Thymus (tissue), 11 donors: ENCODE results near the gene TRIM28. TPM values are rescaled to one million over a fixed set of nuclear protein-coding genes. Genes with fewer than 3 reads are reported as not detected.

Source experiments
- DNase-seq, 9 donors: peaks; one replicate each; pipeline ENCODE4 v3.0.0-alpha.2; 2013; ENCODE audit warnings: low spot score in 9 of 9, low read depth in 6 of 9, missing footprints in 1 of 9
- H3K27ac ChIP-seq, 2 donors: one replicate each; pipeline ENCODE4 v1.5.1; 2013; ENCODE audit warnings: control low read depth in 1 of 2, low read depth in 1 of 2, low read length in 1 of 2, mild to moderate bottlenecking in 1 of 2, moderate library complexity in 1 of 2
- H3K27me3 ChIP-seq, 2 donors: one replicate each; pipeline ENCODE4 v1.5.1; 2013; ENCODE audit warnings: low read length in 1 of 2; ENCODE audit not compliant: control insufficient read depth in 2 of 2, insufficient read depth in 1 of 2
- H3K36me3 ChIP-seq, 2 donors: one replicate each; pipeline ENCODE4 v1.5.1; 2013; ENCODE audit warnings: low read length in 1 of 2, mild to moderate bottlenecking in 1 of 2, moderate library complexity in 1 of 2; ENCODE audit not compliant: control insufficient read depth in 2 of 2, insufficient read depth in 2 of 2
- H3K4me1 ChIP-seq, 2 donors: one replicate each; pipeline ENCODE4 v1.5.1; 2013; ENCODE audit warnings: low read length in 2 of 2; ENCODE audit not compliant: control insufficient read depth in 2 of 2, insufficient read depth in 2 of 2
- H3K4me3 ChIP-seq, 2 donors: one replicate each; pipeline ENCODE4 v1.5.1; 2013; ENCODE audit warnings: low read length in 2 of 2, control low read depth in 1 of 2, mild to moderate bottlenecking in 1 of 2
- H3K9me3 ChIP-seq, 2 donors: one replicate each; pipeline ENCODE4 v1.5.1; 2013; ENCODE audit warnings: low read length in 1 of 2, mild to moderate bottlenecking in 1 of 2; ENCODE audit not compliant: control insufficient read depth in 2 of 2, insufficient read depth in 1 of 2
- WGBS: extraction: QIAGEN DNeasy Blood & Tissue Kit; methylation state at CpG from one replicate; pipeline ENCODE4 v1.1.7; 2013; 5-methylcytosine and 5-hydroxymethylcytosine counted together
- polyA plus RNA-seq: library from polyadenylated mRNA; stranded (reverse); fragments of 200-250 nt; gene quantifications from one replicate; pipeline ENCODE4 v1.2.3, GENCODE V29; 2013
- total RNA-seq: library from RNA; stranded (reverse); fragments of 120-200 nt; gene quantifications from one replicate; pipeline ENCODE4 v1.2.4, GENCODE V29; 2013
- donor health status: healthy.

The TRIM28 gene
- total and polyA plus RNA-seq, 2 donors, result 220 to 333 TPM

DNA sequence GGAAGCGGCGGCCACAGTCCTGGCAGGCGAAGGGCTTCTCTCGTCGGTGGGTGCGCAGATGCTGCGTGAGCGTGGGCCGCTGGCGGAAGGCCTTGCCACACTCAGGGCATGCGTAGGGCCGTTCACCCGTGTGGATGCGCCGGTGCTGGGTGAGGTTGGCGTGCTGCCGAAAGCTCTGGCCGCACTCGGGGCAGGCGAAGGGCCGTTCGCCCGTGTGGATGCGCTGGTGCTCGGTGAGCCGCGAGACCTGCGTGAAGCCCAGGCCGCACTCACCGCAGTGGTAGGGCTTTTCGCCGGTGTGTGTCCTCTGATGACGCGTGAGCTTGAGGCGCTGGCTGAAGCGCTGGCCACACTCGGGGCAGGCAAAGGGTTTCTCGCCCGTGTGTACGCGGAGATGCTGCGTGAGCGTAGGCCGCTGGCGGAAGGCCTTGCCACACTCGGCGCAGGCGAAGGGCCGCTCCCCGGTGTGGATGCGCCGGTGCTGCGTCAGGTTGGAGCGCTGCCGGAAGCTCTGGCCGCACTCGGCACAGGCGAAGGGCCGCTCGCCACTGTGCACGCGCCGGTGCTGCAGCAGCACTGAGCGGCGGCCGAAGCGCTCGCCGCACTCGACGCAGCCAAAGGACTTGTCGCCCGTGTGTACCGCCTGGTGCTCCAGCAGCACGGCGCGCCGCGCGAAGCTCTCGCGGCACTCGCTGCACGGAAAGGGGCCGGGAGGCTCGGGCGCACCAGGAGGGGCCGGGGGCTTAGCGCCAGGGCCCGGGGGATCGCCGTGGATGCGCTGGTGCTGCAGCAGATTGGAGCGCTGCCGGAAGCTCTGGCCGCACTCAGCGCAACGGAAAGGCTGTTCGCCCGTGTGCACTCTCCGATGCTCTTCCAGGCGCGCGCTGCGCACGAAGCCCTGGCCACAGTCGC is 18.5 kb downstream of the TRIM28 start:
- Histone ChIP-seq H3K4me3 (peak overlapping the region; percentile 20 to 49), H3K4me1 (peaks cover 26 to 40% of the 10 kb centered on the region in 2 donors), H3K36me3 (peaks cover 4 to 10% of the 10 kb centered on the region in 2 donors), H3K27me3 (peaks cover 21 to 37% of the 10 kb centered on the region in 2 donors), H3K9me3 (no peaks in the 10 kb centered on the region), H3K27ac (peak overlapping the region in 1 of 2 donors; percentile 43)
- peak in 1 of 9 donors; percentile 62 for DNase-seq
- WGBS, result 15% methylated on average over 107 of the region's 107 CpGs

DNA sequence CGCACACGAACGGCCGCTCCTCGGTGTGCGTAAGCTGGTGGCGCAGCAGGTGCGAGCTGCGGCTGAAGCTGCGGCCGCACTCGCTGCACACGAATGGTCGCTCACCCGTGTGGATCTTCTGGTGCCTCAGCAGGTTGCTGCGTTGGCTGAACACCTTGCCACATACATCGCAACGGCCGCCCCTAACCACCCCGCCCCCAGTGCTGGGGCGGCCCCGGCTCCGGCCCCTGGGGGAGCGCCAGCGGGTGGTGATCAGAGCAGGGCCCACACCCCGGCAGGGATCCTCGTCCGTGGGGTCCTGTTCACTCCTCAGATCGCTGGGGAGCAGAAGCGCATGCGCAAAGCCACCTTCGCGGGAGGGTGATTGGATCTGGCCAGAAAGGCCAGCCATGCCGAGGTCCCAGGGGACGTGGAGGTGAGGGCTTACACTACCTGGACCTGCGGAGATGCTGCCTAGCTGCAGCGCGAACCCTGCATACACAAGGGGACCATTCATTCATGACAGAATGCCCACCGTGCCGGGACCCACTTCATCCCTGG is 19.2 kb downstream of the TRIM28 start:
- no peak for DNase-seq
- Histone ChIP-seq H3K27me3 (peaks cover 21 to 37% of the 10 kb centered on the region in 2 donors), H3K36me3 (peaks cover 7 to 12% of the 10 kb centered on the region in 2 donors), H3K27ac (no peak overlapping the region), H3K4me1 (peaks cover 22 to 33% of the 10 kb centered on the region in 2 donors), H3K9me3 (no peaks in the 10 kb centered on the region), H3K4me3 (peak overlapping the region; percentile 20 to 49)
- 10% methylated on average over 40 of the region's 40 CpGs for WGBS

DNA sequence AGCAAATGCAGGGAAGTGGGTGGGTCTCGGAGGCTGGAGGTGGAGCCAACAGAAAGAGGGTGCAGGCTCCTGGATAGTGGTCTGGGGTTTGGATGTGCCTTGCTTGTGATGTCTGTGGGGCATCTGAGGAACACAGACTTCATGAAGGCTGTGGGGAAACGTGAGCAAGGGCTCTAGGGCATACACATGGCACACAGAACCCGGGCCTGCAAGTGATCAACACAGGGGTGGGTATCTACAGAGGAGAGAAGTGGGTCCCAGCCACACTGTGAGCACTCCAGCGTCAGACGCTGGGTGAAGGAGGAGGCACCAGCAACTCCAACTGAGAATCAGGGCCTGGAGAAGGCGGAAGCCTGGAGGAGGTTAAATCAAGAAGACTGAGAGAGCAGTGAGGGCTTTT is 20.0 kb downstream of the TRIM28 start:
- Histone ChIP-seq H3K36me3 (peaks cover 7 to 14% of the 10 kb centered on the region in 2 donors), H3K9me3 (no peaks in the 10 kb centered on the region), H3K27ac (no peak overlapping the region), H3K4me3 (no peak overlapping the region), H3K27me3 (peaks cover 21 to 37% of the 10 kb centered on the region in 2 donors), H3K4me1 (peaks cover 22 to 33% of the 10 kb centered on the region in 2 donors)
- 89% methylated on average over 6 of the region's 6 CpGs for WGBS
- no peak for DNase-seq

DNA sequence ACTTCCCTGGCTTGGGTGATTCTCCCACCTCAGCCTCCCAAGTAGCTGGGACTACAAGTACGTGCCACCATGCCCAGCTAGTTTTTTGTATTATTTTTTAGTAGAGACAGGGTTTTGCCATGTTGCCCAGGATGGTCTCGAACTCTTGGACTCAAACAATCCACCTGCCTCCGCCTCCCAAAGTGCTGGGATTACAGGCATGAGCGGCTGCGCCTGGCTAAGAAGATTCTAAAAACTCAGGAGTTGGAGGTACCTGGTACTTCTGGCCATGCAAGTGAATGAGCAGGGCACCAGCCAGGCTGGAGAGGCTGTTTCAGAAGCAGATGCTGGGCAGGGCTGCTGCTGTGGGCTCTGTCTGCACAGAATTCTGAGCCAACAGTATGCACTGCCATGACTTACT is 23.1 kb downstream of the TRIM28 start:
- DNase-seq, result no peak
- Histone ChIP-seq H3K27ac (no peak overlapping the region), H3K4me1 (peaks cover 15 to 20% of the 10 kb centered on the region in 2 donors), H3K36me3 (peaks cover 23 to 39% of the 10 kb centered on the region in 2 donors), H3K9me3 (no peaks in the 10 kb centered on the region), H3K27me3 (peaks cover 18 to 21% of the 10 kb centered on the region in 2 donors), H3K4me3 (no peak overlapping the region)
- WGBS, result over 99% methylated on average over 5 of the region's 5 CpGs

DNA sequence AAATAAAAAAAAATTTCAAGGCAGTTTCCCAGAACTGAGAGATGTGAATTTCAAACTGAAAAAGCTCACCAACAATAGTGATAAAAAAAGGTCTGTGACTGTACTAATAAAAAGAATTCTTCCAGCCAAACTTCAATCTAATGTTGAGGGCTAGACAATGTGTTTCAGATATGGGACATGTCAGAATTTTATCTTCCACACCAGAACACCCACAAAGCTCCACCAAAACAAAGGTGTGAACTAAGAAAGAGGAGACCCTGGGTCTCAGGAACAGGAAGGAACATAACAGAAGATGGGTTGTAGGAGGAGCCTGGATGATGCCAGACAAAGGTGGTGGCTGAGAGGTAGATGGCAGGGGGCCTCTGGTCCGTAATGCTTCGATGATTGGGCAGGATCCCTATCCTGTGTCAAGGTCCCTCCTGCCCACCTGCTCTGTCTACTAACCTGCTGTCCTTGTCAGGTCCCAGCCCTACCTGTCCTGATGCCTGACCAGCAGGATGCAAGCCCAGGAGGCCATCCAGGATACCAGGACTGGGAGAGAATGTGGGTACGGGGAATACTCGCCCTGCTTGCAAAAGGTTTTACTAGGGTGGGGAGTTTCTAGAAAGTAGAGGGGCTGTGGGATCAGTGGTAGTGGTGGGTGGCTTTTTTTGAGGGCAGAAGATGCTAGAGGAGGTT is 24.7 kb downstream of the TRIM28 start:
- DNase-seq, result no peak
- 98% methylated on average over 4 of the region's 4 CpGs for WGBS
- Histone ChIP-seq H3K27me3 (peaks cover 5% of the 10 kb centered on the region in 2 donors), H3K36me3 (peaks cover 23 to 39% of the 10 kb centered on the region in 2 donors), H3K27ac (no peak overlapping the region), H3K4me1 (peaks cover 9 to 15% of the 10 kb centered on the region in 2 donors), H3K4me3 (no peak overlapping the region), H3K9me3 (no peaks in the 10 kb centered on the region)

DNA sequence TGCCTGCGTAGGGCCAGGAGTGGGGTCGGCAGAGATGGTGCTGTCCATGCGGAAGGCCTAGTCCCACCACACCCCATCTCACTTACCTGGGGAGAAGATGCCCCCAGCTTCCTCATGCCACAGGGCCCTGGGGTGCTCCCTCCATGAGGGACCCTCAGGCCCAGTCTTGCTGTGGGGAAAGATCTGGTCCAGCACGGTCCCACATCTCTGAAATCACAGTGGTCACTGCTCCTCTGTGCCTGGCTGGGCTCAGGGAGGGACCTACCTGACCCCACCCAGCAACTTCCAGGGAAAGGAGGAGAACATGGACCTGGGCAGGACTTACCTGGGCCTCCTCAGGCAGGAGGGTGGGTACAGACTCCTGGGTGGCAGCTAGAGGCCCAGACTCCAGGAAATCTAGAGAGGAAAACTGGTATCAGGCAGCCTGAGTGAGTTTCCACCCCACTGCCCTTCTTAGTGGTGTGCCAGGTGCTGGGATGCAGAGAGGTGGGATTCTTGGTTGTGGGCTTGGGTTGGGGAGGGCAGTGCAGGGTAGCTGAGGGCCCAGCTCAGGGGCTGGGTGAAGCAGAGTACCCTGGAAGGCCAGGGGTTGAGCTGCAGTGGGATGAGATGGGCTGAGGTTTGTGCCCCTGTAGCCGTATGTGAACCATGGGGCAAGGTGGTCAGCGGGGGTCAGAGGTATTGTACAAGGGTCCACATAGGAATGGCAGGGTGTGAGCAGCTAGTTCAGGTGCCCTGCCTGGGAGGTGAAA is 25.5 kb downstream of the TRIM28 start:
- Histone ChIP-seq H3K27ac (no peak overlapping the region), H3K36me3 (peaks cover 23 to 39% of the 10 kb centered on the region in 2 donors), H3K4me1 (peaks cover 16 to 19% of the 10 kb centered on the region in 2 donors), H3K9me3 (no peaks in the 10 kb centered on the region), H3K4me3 (no peak overlapping the region), H3K27me3 (no peaks in the 10 kb centered on the region)
- WGBS, result 99% methylated on average over 6 of the region's 6 CpGs
- DNase-seq, result no peak

DNA sequence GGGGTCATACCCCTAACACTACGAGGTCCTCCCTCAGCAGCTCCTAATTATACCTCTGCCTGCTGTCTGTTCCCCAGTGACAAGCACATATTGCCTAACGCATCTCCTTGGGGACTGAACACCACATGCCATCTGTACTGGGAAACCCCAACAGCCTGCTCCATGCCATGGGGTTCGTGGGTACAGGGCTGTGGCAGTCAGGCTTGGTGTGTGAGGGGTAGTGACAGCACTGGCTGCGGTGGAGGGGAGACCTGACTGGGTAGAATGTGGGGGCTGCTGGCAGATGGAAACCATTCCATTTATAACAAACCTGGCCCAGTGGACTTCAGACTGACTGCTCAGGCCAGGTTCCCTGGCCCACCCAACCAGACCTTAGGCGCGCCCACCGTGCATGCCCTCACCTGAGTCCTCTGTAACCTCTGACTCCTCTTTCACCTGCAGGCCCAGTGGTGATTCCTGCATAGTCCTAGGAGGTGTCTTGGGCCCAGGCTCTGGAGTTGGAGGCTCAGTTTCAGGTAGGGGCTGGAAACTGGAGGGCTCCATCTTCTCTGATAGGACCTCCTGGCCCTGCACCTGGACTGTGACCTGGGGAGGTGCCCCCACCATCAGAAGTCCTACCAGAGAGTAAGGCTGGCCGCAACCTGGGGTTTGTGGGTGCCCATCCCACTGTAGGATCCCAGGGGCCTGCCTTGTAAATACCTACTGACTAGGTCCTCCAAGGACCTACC is 26.2 kb downstream of the TRIM28 start:
- Histone ChIP-seq H3K36me3 (peaks cover 23 to 39% of the 10 kb centered on the region in 2 donors), H3K9me3 (no peaks in the 10 kb centered on the region), H3K27ac (no peak overlapping the region), H3K27me3 (no peaks in the 10 kb centered on the region), H3K4me1 (peaks cover 21 to 23% of the 10 kb centered on the region in 2 donors), H3K4me3 (no peak overlapping the region)
- DNase-seq, result no peak
- 97% methylated on average over 8 of the region's 8 CpGs for WGBS
